Immature natural killer cell (primary cell): ENCODE measurements around the gene FIG4. TPM values are rescaled to one million over a fixed set of nuclear protein-coding genes. Genes with fewer than 3 reads are reported as not detected.
"Not testable (repeated sequence)": the region's sequence is repeated elsewhere in the genome, so short reads cannot be mapped to it uniquely, and the experiment has no call there.

Experiments used
- DNase-seq, 3 donors: peaks; one replicate each; pipeline ENCODE4 v3.0.0; 2022; ENCODE audit warnings: mixed read lengths in 1 of 3
- H3K27ac Mint-ChIP-seq, 6 donors: one replicate each; pipeline ENCODE4 v1.8.0; 2020; ENCODE audit warnings: mixed read lengths in 6 of 6, mild to moderate bottlenecking in 5 of 6, inconsistent platforms in 4 of 6, moderate library complexity in 3 of 6
- H3K27me3 Mint-ChIP-seq, 3 donors: one replicate each; pipeline ENCODE4 v1.8.0; 2020 to 2021; ENCODE audit warnings: low read depth in 3 of 3, mild to moderate bottlenecking in 3 of 3, mixed read lengths in 3 of 3, moderate library complexity in 3 of 3, inconsistent platforms in 1 of 3
- H3K36me3 Mint-ChIP-seq, 3 donors: one replicate each; pipeline ENCODE4 v1.8.0; 2020; ENCODE audit warnings: mixed read lengths in 3 of 3, inconsistent platforms in 2 of 3, mild to moderate bottlenecking in 2 of 3
- H3K4me1 Mint-ChIP-seq, 2 donors: one replicate each; pipeline ENCODE4 v1.8.0; 2020; ENCODE audit warnings: inconsistent platforms in 2 of 2, mild to moderate bottlenecking in 2 of 2, mixed read lengths in 2 of 2, moderate library complexity in 1 of 2
- H3K4me3 Mint-ChIP-seq, 5 donors: one replicate each; pipeline ENCODE4 v1.8.0; 2020; ENCODE audit warnings: mild to moderate bottlenecking in 5 of 5, mixed read lengths in 5 of 5, inconsistent platforms in 3 of 5, moderate library complexity in 3 of 5
- H3K9me3 Mint-ChIP-seq, 6 donors: one replicate each; pipeline ENCODE4 v1.8.0; 2020; ENCODE audit warnings: mild to moderate bottlenecking in 6 of 6, mixed read lengths in 6 of 6, inconsistent platforms in 4 of 6, moderate library complexity in 3 of 6
- polyA plus RNA-seq, 3 donors: library from polyadenylated mRNA; unstranded; fragments of 300-500 nt; fragmentation: Illumina TruSeq; gene quantifications; one replicate each; pipeline ENCODE4 v1.2.3, GENCODE V29; 2021

FIG4 gene
- polyA plus RNA-seq, 3 donors from 2014 or later = 38.4 to 43.2 (median 39.7) TPM

GRCh38 chr6:109714611-109715010 lies 23.5 kb downstream of the FIG4 start:
- peaks cover 26 to 37% of the 10 kb centered on the region in 2 donors for H3K4me1 Mint-ChIP-seq
- no peak overlapping the region for H3K4me3 Mint-ChIP-seq
- no peak overlapping the region for H3K27ac Mint-ChIP-seq
- H3K36me3 Mint-ChIP-seq = peaks cover 10 to 53% (median 12%) of the 10 kb centered on the region in 3 donors
- no peak for DNase-seq
- peaks cover 0 to 2% (median 0%) of the 10 kb centered on the region in 6 donors for H3K9me3 Mint-ChIP-seq
- H3K27me3 Mint-ChIP-seq = peaks cover 0 to 2% (median 0%) of the 10 kb centered on the region in 3 donors

GRCh38 chr6:109715616-109716015 lies 24.5 kb downstream of the FIG4 start:
- Mint-ChIP-seq H3K27ac (no peak overlapping the region), H3K27me3 (peaks cover 0 to 2% (median 0%) of the 10 kb centered on the region in 3 donors)

GRCh38 chr6:109717971-109718370 lies 26.9 kb downstream of the FIG4 start:
- Mint-ChIP-seq H3K36me3 (peaks cover 13 to 51% (median 22%) of the 10 kb centered on the region in 3 donors), H3K27ac (no peak overlapping the region), H3K4me3 (no peak overlapping the region)

More at GRCh38 chr6:109715616-109716015, 24.5 kb downstream of the FIG4 start:
- peaks cover 0 to 2% (median 0%) of the 10 kb centered on the region in 6 donors for H3K9me3 Mint-ChIP-seq
- peaks cover 19 to 27% of the 10 kb centered on the region in 2 donors for H3K4me1 Mint-ChIP-seq
- H3K4me3 Mint-ChIP-seq = no peak overlapping the region
- no peak for DNase-seq
- H3K36me3 Mint-ChIP-seq = peaks cover 10 to 51% (median 17%) of the 10 kb centered on the region in 3 donors

GRCh38 chr6:109718991-109719390 lies 27.9 kb downstream of the FIG4 start:
- peaks cover 13 to 57% (median 22%) of the 10 kb centered on the region in 3 donors for H3K36me3 Mint-ChIP-seq
- H3K9me3 Mint-ChIP-seq = no peaks in the 10 kb centered on the region
- no peak overlapping the region for H3K27ac Mint-ChIP-seq
- no peaks in the 10 kb centered on the region for H3K27me3 Mint-ChIP-seq
- no peak overlapping the region for H3K4me3 Mint-ChIP-seq
- DNase-seq = no peak
- no peaks in the 10 kb centered on the region for H3K4me1 Mint-ChIP-seq

More at GRCh38 chr6:109717971-109718370, 26.9 kb downstream of the FIG4 start:
- DNase-seq = no peak
- Mint-ChIP-seq H3K9me3 (no peaks in the 10 kb centered on the region), H3K27me3 (no peaks in the 10 kb centered on the region), H3K4me1 (peaks cover 5% of the 10 kb centered on the region in 2 donors)

- Mint-ChIP-seq H3K27ac (no peak overlapping the region), H3K27me3 (no peaks in the 10 kb centered on the region), H3K4me1 (no peaks in the 10 kb centered on the region), H3K4me3 (no peak overlapping the region), H3K36me3 (peaks cover 21 to 64% (median 30%) of the 10 kb centered on the region in 3 donors), H3K9me3 (no peaks in the 10 kb centered on the region)
- DNase-seq = no peak
These were observed 29.2 kb downstream of the FIG4 start for GRCh38 chr6:109720311-109720710.

- Mint-ChIP-seq H3K36me3 (peaks cover 35 to 70% (median 36%) of the 10 kb centered on the region in 3 donors), H3K27me3 (no peaks in the 10 kb centered on the region), H3K4me1 (peaks cover 0 to 7% of the 10 kb centered on the region in 2 donors), H3K9me3 (no peaks in the 10 kb centered on the region), H3K27ac (no peak overlapping the region), H3K4me3 (no peak overlapping the region)
- DNase-seq = no peak
These were observed 30.9 kb downstream of the FIG4 start for GRCh38 chr6:109722011-109722410.

- Mint-ChIP-seq H3K9me3 (no peaks in the 10 kb centered on the region), H3K27ac (peak overlapping the region in 1 of 6 donors; percentile 70), H3K27me3 (no peaks in the 10 kb centered on the region), H3K4me1 (peaks cover 0 to 13% of the 10 kb centered on the region in 2 donors), H3K36me3 (peaks cover 31 to 68% (median 37%) of the 10 kb centered on the region in 3 donors), H3K4me3 (no peak overlapping the region)
- DNase-seq = no peak
These were observed 31.6 kb downstream of the FIG4 start for GRCh38 chr6:109722564-109723254.

GRCh38 chr6:109725250-109725649 lies 34.2 kb downstream of the FIG4 start:
- Mint-ChIP-seq H3K4me1 (peaks cover 0 to 16% of the 10 kb centered on the region in 2 donors), H3K36me3 (peaks cover 26 to 52% (median 39%) of the 10 kb centered on the region in 3 donors)
- not testable (repeated sequence) for H3K27me3 Mint-ChIP-seq, H3K4me3 Mint-ChIP-seq, H3K27ac Mint-ChIP-seq, DNase-seq, H3K9me3 Mint-ChIP-seq

GRCh38 chr6:109736273-109737025 lies 45.4 kb downstream of the FIG4 start:
- no peaks in the 10 kb centered on the region for H3K9me3 Mint-ChIP-seq
- H3K27me3 Mint-ChIP-seq = no peaks in the 10 kb centered on the region
- peaks cover 36 to 56% (median 37%) of the 10 kb centered on the region in 3 donors for H3K36me3 Mint-ChIP-seq
- no peak overlapping the region for H3K4me3 Mint-ChIP-seq
- DNase-seq = no peak
- peak overlapping the region in 1 of 6 donors; percentile 19 for H3K27ac Mint-ChIP-seq
- H3K4me1 Mint-ChIP-seq = no peaks in the 10 kb centered on the region

- Mint-ChIP-seq H3K4me3 (no peak overlapping the region), H3K4me1 (no peaks in the 10 kb centered on the region), H3K27me3 (no peaks in the 10 kb centered on the region), H3K27ac (no peak overlapping the region), H3K36me3 (peaks cover 37 to 50% (median 40%) of the 10 kb centered on the region in 3 donors), H3K9me3 (no peaks in the 10 kb centered on the region)
- DNase-seq = no peak
These were observed 47.2 kb downstream of the FIG4 start for GRCh38 chr6:109738255-109738654.

- H3K36me3 Mint-ChIP-seq = peaks cover 38 to 51% (median 41%) of the 10 kb centered on the region in 3 donors
- H3K4me1 Mint-ChIP-seq = no peaks in the 10 kb centered on the region
- no peaks in the 10 kb centered on the region for H3K27me3 Mint-ChIP-seq
- no peak overlapping the region for H3K4me3 Mint-ChIP-seq
- H3K27ac Mint-ChIP-seq = peak overlapping the region in 2 of 6 donors; percentile 21 to 59
- no peak for DNase-seq
- no peaks in the 10 kb centered on the region for H3K9me3 Mint-ChIP-seq
These were observed 47.6 kb downstream of the FIG4 start for GRCh38 chr6:109738667-109739066.

- DNase-seq = no peak
- Mint-ChIP-seq H3K9me3 (no peaks in the 10 kb centered on the region), H3K27me3 (no peaks in the 10 kb centered on the region), H3K4me1 (no peaks in the 10 kb centered on the region), H3K4me3 (no peak overlapping the region), H3K27ac (no peak overlapping the region), H3K36me3 (peaks cover 48 to 60% (median 51%) of the 10 kb centered on the region in 3 donors)
These were observed 48.6 kb downstream of the FIG4 start for GRCh38 chr6:109739686-109740085.

- no peaks in the 10 kb centered on the region for H3K4me1 Mint-ChIP-seq
- H3K27ac Mint-ChIP-seq = peak overlapping the region in 2 of 6 donors; percentile 15 to 20
- no peaks in the 10 kb centered on the region for H3K27me3 Mint-ChIP-seq
- H3K36me3 Mint-ChIP-seq = peaks cover 46 to 62% (median 59%) of the 10 kb centered on the region in 3 donors
- DNase-seq = no peak
- no peak overlapping the region for H3K4me3 Mint-ChIP-seq
- H3K9me3 Mint-ChIP-seq = no peaks in the 10 kb centered on the region
These were observed 49.7 kb downstream of the FIG4 start for GRCh38 chr6:109740787-109741186.

- peaks cover 27 to 44% (median 44%) of the 10 kb centered on the region in 3 donors for H3K36me3 Mint-ChIP-seq
- H3K27ac Mint-ChIP-seq = no peak overlapping the region
- H3K27me3 Mint-ChIP-seq = no peaks in the 10 kb centered on the region
- H3K4me1 Mint-ChIP-seq = no peaks in the 10 kb centered on the region
- no peak overlapping the region for H3K4me3 Mint-ChIP-seq
- DNase-seq = no peak
- H3K9me3 Mint-ChIP-seq = no peaks in the 10 kb centered on the region
These were observed 52.6 kb downstream of the FIG4 start for GRCh38 chr6:109743739-109744138.
